Posterior vena cava (tissue), 2 donors: ENCODE measurements around the gene SEMA7A. TPM values are rescaled to one million over a fixed set of nuclear protein-coding genes. Genes with fewer than 3 reads are reported as not detected.

Experiments used
- DNase-seq: peaks from one replicate; pipeline ENCODE4 v3.0.0-alpha.2; 2020; ENCODE audit warnings: low spot score
- intact Hi-C, 2 donors: fragments of 100-400 bp; cut with DNase I; formaldehyde crosslinking; loops; one replicate each; pipeline versions ENCODE4 v1.14.1 to v1.14.2; 2022 to 2023
- total RNA-seq, 2 donors: library from RNA; stranded (reverse); fragmentation: NEBNext Ultra II Directional; extraction: Animal tissue kit (Norgen Biotek cat#: 25700); gene quantifications; one replicate each; pipeline ENCODE4 v1.2.1, GENCODE V29; 2021
- donor health status: DM: yes; HTN: yes; CAD: no.
- donor health status: DM: yes; HTN: yes; CAD: no.

The SEMA7A gene
- total RNA-seq, 2 donors from 2014 or later: 1.2 to 2.0 TPM

GRCh38 chr15:74434263-74435136 lies 742 bp upstream of the SEMA7A start:
- DNase-seq: no peak
- intact Hi-C loops: no loop called here

GRCh38 chr15:74432968-74433591 lies 678 bp downstream of the SEMA7A start:
- DNase-seq: no peak
- intact Hi-C loops: no loop called here

- no peak for DNase-seq
- intact Hi-C loops: no loop called here
These were observed 1.3 kb downstream of the SEMA7A start for GRCh38 chr15:74432271-74432967.

- intact Hi-C loops: no loop called here
These were observed 2.1 kb downstream of the SEMA7A start for GRCh38 chr15:74431645-74432044.

GRCh38 chr15:74431116-74431515 lies 2.6 kb downstream of the SEMA7A start:
- no peak for DNase-seq

More at GRCh38 chr15:74431645-74432044, 2.1 kb downstream of the SEMA7A start:
- no peak for DNase-seq

GRCh38 chr15:74430510-74430951 lies 3.2 kb downstream of the SEMA7A start:
- intact Hi-C loops: no loop called here
- DNase-seq: no peak

More at GRCh38 chr15:74431116-74431515, 2.6 kb downstream of the SEMA7A start:
- intact Hi-C loops: no loop called here

GRCh38 chr15:74429781-74430400 lies 3.9 kb downstream of the SEMA7A start:
- intact Hi-C loops: no loop called here
- no peak for DNase-seq

GRCh38 chr15:74428970-74429780 lies 4.6 kb downstream of the SEMA7A start:
- DNase-seq: no peak
- intact Hi-C loops: no loop called here

- intact Hi-C loops: no loop called here
- no peak for DNase-seq
These were observed 5.3 kb downstream of the SEMA7A start for GRCh38 chr15:74428442-74428787.

- intact Hi-C loops: no loop called here
- no peak for DNase-seq
These were observed 5.9 kb downstream of the SEMA7A start for GRCh38 chr15:74427607-74428441.

GRCh38 chr15:74426404-74427281 lies 7.1 kb downstream of the SEMA7A start:
- DNase-seq: no peak
- intact Hi-C loops: no loop called here

- DNase-seq: no peak
- intact Hi-C loops: no loop called here
These were observed 8.1 kb downstream of the SEMA7A start for GRCh38 chr15:74425630-74426029.

- intact Hi-C loops: no loop called here
- no peak for DNase-seq
These were observed 8.7 kb downstream of the SEMA7A start for GRCh38 chr15:74424901-74425528.

GRCh38 chr15:74423431-74424257 lies 10.1 kb downstream of the SEMA7A start:
- intact Hi-C loops: no loop called here
- DNase-seq: no peak

- no peak for DNase-seq
- intact Hi-C loops: no loop called here
These were observed 10.9 kb downstream of the SEMA7A start for GRCh38 chr15:74422652-74423430.
